Suprapubic skin (tissue), 4 donors: Measurements from ENCODE around the gene GARRE1. TPM values are rescaled to one million over a fixed set of nuclear protein-coding genes. Genes with fewer than 3 reads are reported as not detected.
"Not testable (repeated sequence)": the region's sequence is repeated elsewhere in the genome, so short reads cannot be mapped to it uniquely, and the experiment has no call there.

Experiments
- DNase-seq, 2 donors: peaks; one replicate each; pipeline ENCODE4 v3.0.0-alpha.2; 2019; ENCODE audit warnings: low spot score in 2 of 2
- H3K27ac ChIP-seq: fragments of 200-600 bp; sonication (generic); one replicate; pipeline ENCODE4 v1.5.1; 2019
- H3K27me3 ChIP-seq: fragments of 200-600 bp; sonication (generic); one replicate; pipeline ENCODE4 v1.5.1; 2019
- H3K36me3 ChIP-seq: fragments of 200-600 bp; sonication (generic); one replicate; pipeline ENCODE4 v1.5.1; 2019
- H3K4me1 ChIP-seq: fragments of 200-600 bp; sonication (generic); one replicate; pipeline ENCODE4 v1.5.1; 2019
- H3K4me3 ChIP-seq: fragments of 200-600 bp; sonication (generic); one replicate; pipeline ENCODE4 v1.5.1; 2019; ENCODE audit warnings: mild to moderate bottlenecking
- H3K9me3 ChIP-seq: fragments of 200-600 bp; sonication (generic); one replicate; pipeline ENCODE4 v1.5.1; 2019
- CTCF ChIP-seq, 2 donors: fragments of 200-600 bp in 1 of 2; fragments of 450-650 bp in 1 of 2; sonication (generic) in 1 of 2; IDR thresholded peaks; one replicate each; pipeline ENCODE4 v1.5.1; 2016 to 2019; ENCODE audit warnings: antibody characterized with exemption in 2 of 2, mild to moderate bottlenecking in 1 of 2, moderate library complexity in 1 of 2
- EP300 ChIP-seq: sonication (generic); formaldehyde crosslinking; IDR thresholded peaks from one replicate; pipeline ENCODE4 v1.6.1; 2017; ENCODE audit warnings: antibody characterized with exemption
- POLR2A ChIP-seq, 2 donors: fragments of 450-650 bp; IDR thresholded peaks; one replicate each; pipeline ENCODE4 v1.6.1; 2017; ENCODE audit warnings: antibody characterized with exemption in 2 of 2, mild to moderate bottlenecking in 2 of 2, moderate library complexity in 2 of 2
- POLR2AphosphoS5 ChIP-seq, 3 donors: sonication (generic); formaldehyde crosslinking; IDR thresholded peaks; one replicate each; pipeline ENCODE4 v1.6.1; 2017; ENCODE audit warnings: antibody characterized with exemption in 3 of 3
- WGBS: methylation state at CpG from one replicate; pipeline ENCODE4 v1.1.5; 2018; 5-methylcytosine and 5-hydroxymethylcytosine counted together
- total RNA-seq, 4 donors: library from RNA; depleted of rRNA; stranded (reverse); fragments of >200 nt; gene quantifications; one replicate each; pipeline ENCODE4 v1.1.0, GENCODE V29; 2016

GARRE1 gene
- total RNA-seq, 4 donors from 2014 or later = 24.3 to 37.3 (median 31.0) TPM

DNA sequence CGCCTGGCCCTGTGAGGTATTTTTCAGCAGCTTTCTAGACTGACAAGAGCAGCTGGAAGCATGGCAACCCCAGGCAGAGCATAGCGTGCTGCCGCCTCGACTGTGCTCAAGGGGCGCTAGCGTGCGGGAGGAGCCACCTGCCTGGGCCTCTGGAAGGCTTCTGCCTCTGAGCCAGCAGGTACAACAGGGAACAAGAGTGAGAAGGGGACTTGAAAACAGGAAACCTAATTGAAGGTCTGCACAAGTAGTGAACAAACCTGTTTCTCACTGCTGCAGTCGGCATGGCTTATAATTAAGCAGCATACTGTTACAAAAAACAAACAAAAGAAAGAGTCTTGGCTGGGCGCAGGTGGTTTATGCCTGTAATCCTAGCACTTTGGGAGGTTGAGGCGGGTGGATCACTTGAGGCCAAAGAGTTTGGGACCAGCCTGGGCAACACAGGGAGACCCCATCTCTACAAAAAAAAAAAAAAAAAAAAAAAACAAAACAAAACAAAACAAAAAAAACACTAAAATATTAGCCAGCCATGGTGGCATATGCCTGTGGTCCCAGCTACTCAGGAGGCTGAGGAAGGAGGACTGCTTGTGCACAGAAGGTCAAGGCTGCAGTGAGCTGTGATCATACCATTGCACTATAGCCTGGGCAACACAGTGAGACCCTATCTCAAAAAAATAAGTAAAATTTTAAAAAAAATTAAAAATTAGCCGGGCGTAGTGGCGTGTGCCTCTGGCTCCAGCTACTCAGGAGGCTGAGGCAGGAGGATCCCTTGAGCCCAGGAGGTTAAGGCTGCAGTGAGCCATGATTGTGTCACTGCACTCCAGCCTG, 12.6 kb upstream of the GARRE1 start:
- TF ChIP-seq CTCF (IDR thresholded peaks at IDR 0.05) = peak in 1 of 2 donors; percentile 22
- TF ChIP-seq POLR2A (IDR thresholded peaks at IDR 0.05) = no peak
- no peak for TF ChIP-seq EP300
- H3K27ac ChIP-seq = no peak overlapping the region
- DNase-seq = peak in 1 of 2 donors; percentile 57
- H3K9me3 ChIP-seq = no peaks in the 10 kb centered on the region
- H3K4me3 ChIP-seq = no peak overlapping the region
- peaks cover 11% of the 10 kb centered on the region for H3K4me1 ChIP-seq
- H3K36me3 ChIP-seq = no peaks in the 10 kb centered on the region
- 84% methylated on average over 7 of the region's 13 CpGs for WGBS
- H3K27me3 ChIP-seq = no peaks in the 10 kb centered on the region

- H3K27ac ChIP-seq, H3K4me3 ChIP-seq, H3K36me3 ChIP-seq, H3K9me3 ChIP-seq, H3K27me3 ChIP-seq, H3K4me1 ChIP-seq: not testable (repeated sequence)
- DNase-seq = peak in 1 of 2 donors; percentile 21
- WGBS = 80% methylated on average over 9 of the region's 10 CpGs
Observed at GRCh38 chr19:34243138-34243875, 11.0 kb upstream of the GARRE1 start.

- no peak overlapping the region for H3K27ac ChIP-seq
- peak in 1 of 2 donors; percentile 39 for DNase-seq
- TF ChIP-seq POLR2AphosphoS5 (IDR thresholded peaks at IDR 0.05) (no peak), POLR2A (IDR thresholded peaks at IDR 0.05) (no peak), CTCF (IDR thresholded peaks at IDR 0.05) (no peak), EP300 (no peak)
- no peaks in the 10 kb centered on the region for H3K36me3 ChIP-seq
- H3K4me1 ChIP-seq = peaks cover 6% of the 10 kb centered on the region
- no peaks in the 10 kb centered on the region for H3K27me3 ChIP-seq
- WGBS = 90% methylated on average over 13 of the region's 17 CpGs
- no peak overlapping the region for H3K4me3 ChIP-seq
- H3K9me3 ChIP-seq = no peaks in the 10 kb centered on the region
Observed at GRCh38 chr19:34243876-34244578, 10.3 kb upstream of the GARRE1 start.

DNA sequence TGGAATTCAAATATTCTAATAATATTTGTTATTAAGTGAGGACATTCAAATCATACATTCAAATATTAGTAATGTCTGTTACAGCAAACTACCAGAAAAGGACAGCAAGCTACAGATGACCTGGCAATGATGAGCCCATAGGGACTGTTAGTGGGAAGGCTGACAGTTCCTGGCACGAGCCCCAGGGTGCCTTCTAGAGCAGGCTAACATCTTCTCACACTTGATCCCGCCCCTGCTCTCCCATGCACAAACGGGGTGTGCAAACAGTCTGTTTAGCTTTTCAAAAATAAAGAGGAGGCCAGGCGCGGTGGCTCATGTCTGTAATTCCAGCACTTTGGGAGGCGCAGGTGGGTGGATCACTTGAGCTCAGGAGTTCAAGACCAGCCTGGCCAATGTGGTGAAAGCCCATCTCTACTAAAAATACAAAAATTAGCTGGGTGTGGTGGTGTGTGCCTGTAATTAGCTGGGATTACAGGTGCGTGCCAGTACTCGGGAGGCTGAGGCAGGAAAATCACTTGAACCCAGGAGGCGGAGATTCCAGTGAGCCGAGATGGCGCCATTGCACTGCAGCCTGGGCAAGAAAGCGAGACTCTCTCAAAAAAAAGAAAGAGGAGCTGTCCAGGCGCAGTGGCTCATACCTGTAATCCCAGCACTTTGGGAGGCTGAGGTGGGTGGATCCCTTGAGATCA, 9.6 kb upstream of the GARRE1 start:
- H3K36me3 ChIP-seq = no peaks in the 10 kb centered on the region
- TF ChIP-seq CTCF (IDR thresholded peaks at IDR 0.05) = no peak
- TF ChIP-seq POLR2AphosphoS5 (IDR thresholded peaks at IDR 0.05) = no peak
- no peak for TF ChIP-seq EP300
- no peak for TF ChIP-seq POLR2A (IDR thresholded peaks at IDR 0.05)
- no peaks in the 10 kb centered on the region for H3K27me3 ChIP-seq
- DNase-seq = peak in 1 of 2 donors; percentile 38
- peaks cover 6% of the 10 kb centered on the region for H3K4me1 ChIP-seq
- no peaks in the 10 kb centered on the region for H3K9me3 ChIP-seq
- WGBS = 76% methylated on average over 13 of the region's 13 CpGs
- H3K4me3 ChIP-seq = no peak overlapping the region
- H3K27ac ChIP-seq = no peak overlapping the region

DNA sequence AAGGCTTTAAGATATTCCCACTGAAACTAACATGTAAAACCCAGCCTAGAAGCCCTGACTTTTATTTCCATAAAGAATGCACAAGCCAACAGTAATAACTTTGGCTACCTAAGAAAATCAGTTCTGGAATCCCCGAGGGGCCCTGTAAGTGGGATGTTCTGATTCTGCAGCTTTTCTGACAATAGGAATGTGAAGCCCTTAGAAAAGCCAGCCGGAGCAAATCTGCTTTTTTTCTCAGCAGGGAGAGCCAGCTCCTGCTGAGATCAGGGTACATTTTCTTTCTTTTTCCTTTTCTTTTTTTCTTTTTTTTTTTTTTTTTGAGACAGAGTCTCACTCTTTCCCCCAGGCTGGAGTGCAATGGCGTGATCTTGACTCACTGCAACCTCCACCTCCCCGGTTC, 8.0 kb upstream of the GARRE1 start:
- TF ChIP-seq POLR2A (IDR thresholded peaks at IDR 0.05) = no peak
- no peak for TF ChIP-seq EP300
- no peak for TF ChIP-seq CTCF (IDR thresholded peaks at IDR 0.05)
- no peak for TF ChIP-seq POLR2AphosphoS5 (IDR thresholded peaks at IDR 0.05)
- WGBS = 69% methylated on average over 4 of the region's 4 CpGs
- Histone ChIP-seq H3K9me3 (no peaks in the 10 kb centered on the region), H3K27me3 (no peaks in the 10 kb centered on the region), H3K4me1 (peaks cover 6% of the 10 kb centered on the region), H3K4me3 (no peak overlapping the region), H3K27ac (no peak overlapping the region), H3K36me3 (no peaks in the 10 kb centered on the region)
- DNase-seq = no peak
